Smooth muscle cell (in vitro differentiated cells): Measurements from ENCODE around the gene PSMA1. TPM values are rescaled to one million over a fixed set of nuclear protein-coding genes. Genes with fewer than 3 reads are reported as not detected.

Source experiments
- DNase-seq: peaks from one replicate; lab custom pipeline; 2025; ENCODE audit not compliant: unreplicated experiment; lab: John Stamatoyannopoulos, UW
- H2AFZ ChIP-seq: fragments of 200-600 bp; sonication (generic); 2 replicates; pipeline ENCODE4 v1.6.0; 2016; ENCODE audit warnings: antibody characterized with exemption, low read depth, mild to moderate bottlenecking
- H3F3A ChIP-seq: fragments of 200-600 bp; sonication (generic); 2 replicates; pipeline ENCODE4 v1.6.0; 2017; ENCODE audit warnings: antibody characterized with exemption, low read depth
- H3K27ac ChIP-seq: fragments of 200-600 bp; sonication (generic); 2 replicates; pipeline ENCODE4 v1.5.1; 2016; ENCODE audit warnings: low read depth, mild to moderate bottlenecking
- H3K27me3 ChIP-seq: fragments of 200-600 bp; sonication (generic); 2 replicates; pipeline ENCODE4 v1.6.1; 2016; ENCODE audit warnings: low read depth, mild to moderate bottlenecking
- H3K36me3 ChIP-seq: fragments of 200-600 bp; sonication (generic); 2 replicates; pipeline ENCODE4 v1.5.1; 2016; ENCODE audit warnings: low read depth
- H3K4me1 ChIP-seq: fragments of 200-600 bp; sonication (generic); 2 replicates; pipeline ENCODE4 v1.5.1; 2016; ENCODE audit warnings: low read depth
- H3K4me2 ChIP-seq: fragments of 200-600 bp; sonication (generic); 2 replicates; pipeline ENCODE4 v1.6.0; 2016; ENCODE audit warnings: mild to moderate bottlenecking
- H3K4me3 ChIP-seq: fragments of 200-600 bp; sonication (generic); 2 replicates; pipeline ENCODE4 v1.5.1; 2016; ENCODE audit warnings: mild to moderate bottlenecking
- H3K79me2 ChIP-seq: fragments of 200-600 bp; sonication (generic); 2 replicates; pipeline ENCODE4 v1.6.0; 2016; ENCODE audit warnings: low read depth, mild to moderate bottlenecking
- H3K9ac ChIP-seq: fragments of 200-600 bp; sonication (generic); 2 replicates; pipeline ENCODE4 v1.6.0; 2016; ENCODE audit warnings: low read depth
- H3K9me3 ChIP-seq: fragments of 200-600 bp; sonication (generic); replicated peaks from 2 replicates; pipeline ENCODE4 v1.5.1; 2016; ENCODE audit warnings: low read depth
- H4K20me1 ChIP-seq: fragments of 200-600 bp; sonication (generic); 2 replicates; pipeline ENCODE4 v1.6.0; 2016; ENCODE audit warnings: low read depth
- WGBS: methylation state at CpG from one replicate; pipeline ENCODE4 v1.1.7; 2016; ENCODE audit warnings: low lambda C conversion rate; 5-methylcytosine and 5-hydroxymethylcytosine counted together
- polyA plus RNA-seq: library from polyadenylated mRNA; unstranded; fragments of >200 nt; fragmentation: Nextera tagmentation; extraction: Ambion mirVana; gene quantifications from 2 replicates; pipeline ENCODE4 v1.2.1, GENCODE V29; 2016
- total RNA-seq: library from RNA; depleted of rRNA; stranded (reverse); fragments of >200 nt; gene quantifications from 2 replicates; pipeline ENCODE4 v1.2.3, GENCODE V29; 2014
- TF ChIP-seq, protein P1 (sequence below): fragments of 200-600 bp; sonication (generic); IDR thresholded peaks from 2 replicates; pipeline ENCODE4 v1.5.1; 2017; ENCODE audit warnings: borderline replicate concordance, mild to moderate bottlenecking, antibody characterized with exemption; ENCODE audit not compliant: insufficient read depth, poor library complexity, severe bottlenecking

Gene PSMA1
- total and polyA plus RNA-seq, 2 experiments from 2014 or later = 205 to 256 TPM

DNA sequence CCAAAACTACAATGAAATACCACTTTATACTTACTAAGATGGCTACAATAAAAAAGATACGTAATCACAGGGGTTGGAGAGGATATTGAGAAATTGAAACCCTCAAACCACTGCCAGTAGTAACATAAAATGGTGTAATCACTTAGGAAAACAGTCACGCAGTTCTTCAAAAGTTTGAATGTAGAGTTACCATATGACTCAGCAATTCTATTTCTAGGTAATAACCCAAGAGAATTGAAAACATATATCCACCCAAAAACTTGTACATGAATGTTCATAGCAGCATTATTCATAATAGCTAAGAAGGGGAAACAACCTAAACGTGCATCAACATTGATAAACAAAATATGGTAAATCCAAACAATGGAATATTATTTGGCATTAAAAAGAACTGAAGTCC is 24.4 kb upstream of the PSMA1 start:
- H3K9me3 ChIP-seq = no peaks in the 10 kb centered on the region
- TF ChIP-seq, protein P1, sequence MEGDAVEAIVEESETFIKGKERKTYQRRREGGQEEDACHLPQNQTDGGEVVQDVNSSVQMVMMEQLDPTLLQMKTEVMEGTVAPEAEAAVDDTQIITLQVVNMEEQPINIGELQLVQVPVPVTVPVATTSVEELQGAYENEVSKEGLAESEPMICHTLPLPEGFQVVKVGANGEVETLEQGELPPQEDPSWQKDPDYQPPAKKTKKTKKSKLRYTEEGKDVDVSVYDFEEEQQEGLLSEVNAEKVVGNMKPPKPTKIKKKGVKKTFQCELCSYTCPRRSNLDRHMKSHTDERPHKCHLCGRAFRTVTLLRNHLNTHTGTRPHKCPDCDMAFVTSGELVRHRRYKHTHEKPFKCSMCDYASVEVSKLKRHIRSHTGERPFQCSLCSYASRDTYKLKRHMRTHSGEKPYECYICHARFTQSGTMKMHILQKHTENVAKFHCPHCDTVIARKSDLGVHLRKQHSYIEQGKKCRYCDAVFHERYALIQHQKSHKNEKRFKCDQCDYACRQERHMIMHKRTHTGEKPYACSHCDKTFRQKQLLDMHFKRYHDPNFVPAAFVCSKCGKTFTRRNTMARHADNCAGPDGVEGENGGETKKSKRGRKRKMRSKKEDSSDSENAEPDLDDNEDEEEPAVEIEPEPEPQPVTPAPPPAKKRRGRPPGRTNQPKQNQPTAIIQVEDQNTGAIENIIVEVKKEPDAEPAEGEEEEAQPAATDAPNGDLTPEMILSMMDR = no peak
- no peak overlapping the region for H3K27ac ChIP-seq
- no peak for DNase-seq
- no peaks in the 10 kb centered on the region for H3F3A ChIP-seq
- H3K4me2 ChIP-seq = no peak overlapping the region
- peak overlapping the region; percentile 11 for H2AFZ ChIP-seq
- H3K4me1 ChIP-seq = peaks cover 12% of the 10 kb centered on the region
- no peaks in the 10 kb centered on the region for H4K20me1 ChIP-seq
- H3K36me3 ChIP-seq = no peaks in the 10 kb centered on the region
- H3K9ac ChIP-seq = no peak overlapping the region
- H3K4me3 ChIP-seq = no peak overlapping the region
- WGBS = 53% methylated on average over 3 of the region's 3 CpGs
- no peaks in the 10 kb centered on the region for H3K27me3 ChIP-seq
- H3K79me2 ChIP-seq = no peaks in the 10 kb centered on the region

DNA sequence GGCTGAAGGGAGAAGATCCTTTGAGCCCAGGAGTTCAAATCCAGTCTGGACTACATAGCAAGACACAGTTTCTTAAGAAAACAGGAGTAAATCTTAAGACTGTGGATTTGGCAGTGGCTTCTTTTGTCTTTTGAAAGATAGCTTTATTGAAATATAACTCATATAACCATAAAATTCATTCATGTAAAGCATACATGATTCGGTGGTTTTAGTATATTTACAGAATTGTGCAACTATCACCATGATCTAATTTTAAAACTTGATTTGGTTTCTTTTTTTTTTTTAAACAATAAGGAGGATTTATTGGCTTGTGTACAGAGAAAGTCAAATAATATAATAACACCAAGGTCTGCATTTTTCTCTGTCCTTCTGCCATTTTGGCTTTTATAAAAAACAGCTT is 23.1 kb upstream of the PSMA1 start:
- Histone ChIP-seq H3K4me3 (no peak overlapping the region), H3K27me3 (no peaks in the 10 kb centered on the region), H3F3A (no peaks in the 10 kb centered on the region), H3K9ac (no peak overlapping the region), H3K36me3 (no peaks in the 10 kb centered on the region), H2AFZ (no peak overlapping the region), H3K27ac (no peak overlapping the region), H3K79me2 (no peaks in the 10 kb centered on the region), H3K9me3 (no peaks in the 10 kb centered on the region), H3K4me2 (no peak overlapping the region), H4K20me1 (no peaks in the 10 kb centered on the region), H3K4me1 (peaks cover 12% of the 10 kb centered on the region)
- TF ChIP-seq, protein P1 = no peak
- WGBS = 100% methylated on average over 1 of the region's 1 CpG
- DNase-seq = no peak

DNA sequence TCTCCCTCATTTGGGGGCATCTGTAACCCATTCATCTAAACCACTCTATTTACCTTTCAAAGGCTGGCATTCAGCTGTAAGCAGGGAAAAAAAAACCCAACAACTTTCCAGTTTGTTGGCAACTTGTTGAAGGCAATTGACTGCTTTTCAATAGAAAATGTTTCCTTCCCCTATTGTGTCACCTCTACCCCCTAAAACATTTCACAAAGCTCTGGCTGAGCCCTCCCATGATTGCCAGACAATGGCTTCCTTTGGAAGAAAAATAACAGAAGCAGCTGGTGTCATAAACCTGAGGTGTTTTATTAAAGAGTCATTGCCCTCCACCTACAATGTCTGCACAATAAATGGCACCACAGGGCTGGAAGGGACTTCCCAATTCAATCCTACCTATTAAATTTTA is 22.1 kb upstream of the PSMA1 start:
- no peak overlapping the region for H3K4me2 ChIP-seq
- no peak overlapping the region for H3K27ac ChIP-seq
- H3K9me3 ChIP-seq = no peaks in the 10 kb centered on the region
- no peak overlapping the region for H2AFZ ChIP-seq
- no peaks in the 10 kb centered on the region for H3K36me3 ChIP-seq
- no peaks in the 10 kb centered on the region for H3K79me2 ChIP-seq
- no peaks in the 10 kb centered on the region for H4K20me1 ChIP-seq
- no peaks in the 10 kb centered on the region for H3K27me3 ChIP-seq
- no peak overlapping the region for H3K9ac ChIP-seq
- TF ChIP-seq, protein P1 = no peak
- DNase-seq = no peak
- no peaks in the 10 kb centered on the region for H3F3A ChIP-seq
- H3K4me1 ChIP-seq = peaks cover 12% of the 10 kb centered on the region
- H3K4me3 ChIP-seq = no peak overlapping the region

DNA sequence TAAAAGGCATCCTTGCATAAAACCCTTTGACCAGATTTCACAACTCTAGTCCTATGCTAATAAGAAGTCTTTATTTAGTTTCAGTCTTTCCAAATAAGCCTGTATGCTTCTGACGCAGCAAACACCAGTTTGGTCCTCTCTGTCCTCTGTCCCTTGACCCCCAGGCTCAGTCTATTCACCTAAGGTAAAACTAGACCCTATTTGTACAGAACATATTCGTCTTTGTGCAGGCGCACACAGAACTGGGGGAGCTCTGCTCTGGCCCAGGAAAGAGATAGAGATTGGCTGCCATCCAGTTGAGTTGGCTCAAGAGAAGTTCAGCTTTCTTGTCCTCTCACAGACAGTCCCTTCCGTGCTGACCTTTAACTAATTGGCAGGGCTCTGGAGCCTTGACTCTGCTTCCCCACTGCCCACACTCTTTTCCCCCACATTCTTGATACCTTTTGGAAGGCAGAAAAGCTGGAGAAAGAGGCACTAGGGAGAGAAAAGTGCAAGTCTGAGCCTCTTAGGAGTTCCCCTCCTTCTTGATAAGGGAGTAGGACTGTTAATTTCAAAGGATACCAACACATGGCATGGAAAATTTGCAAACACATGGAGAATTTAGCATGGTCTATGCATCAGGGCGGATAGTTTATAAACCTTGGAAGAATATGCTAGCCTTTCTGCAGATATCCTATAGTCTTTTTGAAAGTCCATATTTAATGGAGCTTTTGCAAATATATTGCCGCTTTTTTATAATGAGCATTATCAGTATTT is 21.2 kb upstream of the PSMA1 start:
- no peak for DNase-seq
- H2AFZ ChIP-seq = peak overlapping the region; percentile 22

More for the DNA sequence above, 21.2 kb upstream of the PSMA1 start:
- 84% methylated on average over 6 of the region's 6 CpGs for WGBS
- H3K79me2 ChIP-seq = no peaks in the 10 kb centered on the region
- no peaks in the 10 kb centered on the region for H3K36me3 ChIP-seq
- no peaks in the 10 kb centered on the region for H3F3A ChIP-seq
- TF ChIP-seq, protein P1 = no peak
- peaks cover 12% of the 10 kb centered on the region for H3K4me1 ChIP-seq
- no peaks in the 10 kb centered on the region for H3K27me3 ChIP-seq
- H4K20me1 ChIP-seq = no peaks in the 10 kb centered on the region
- H3K9ac ChIP-seq = no peak overlapping the region
- H3K9me3 ChIP-seq = no peaks in the 10 kb centered on the region
- peak overlapping the region; percentile 21 for H3K4me2 ChIP-seq
- H3K4me3 ChIP-seq = no peak overlapping the region
- no peak overlapping the region for H3K27ac ChIP-seq
